Measurements from ENCODE around the gene KRTAP20-1. TPM values are rescaled to one million over a fixed set of nuclear protein-coding genes. Genes with fewer than 3 reads are reported as not detected.

Gene KRTAP20-1, protein sequence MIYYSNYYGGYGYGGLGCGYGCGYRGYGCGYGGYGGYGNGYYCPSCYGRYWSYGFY
- not detected for total RNA-seq

DNA sequence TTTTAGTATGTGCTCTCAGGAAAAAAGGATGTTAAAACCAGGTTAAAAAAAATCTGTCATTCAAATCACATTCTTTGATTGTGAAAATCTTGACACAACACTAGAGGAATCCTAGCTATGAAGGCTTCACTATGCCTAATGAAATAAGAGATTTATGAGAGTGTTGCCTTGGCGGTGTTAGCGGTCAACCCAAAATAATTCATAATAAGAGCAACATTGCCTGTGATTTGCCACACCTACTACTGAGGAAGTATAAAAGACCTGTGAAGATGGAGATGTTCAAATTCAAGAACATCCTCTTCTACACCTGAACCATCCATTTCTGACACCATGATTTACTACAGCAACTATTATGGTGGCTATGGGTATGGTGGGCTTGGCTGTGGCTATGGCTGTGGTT is at the start of gene KRTAP20-1:
TSS of gene KRTAP20-1 (plus strand) at position 301 of the 400 bp plus-strand sequence. CDS start at position 331, 30 bp downstream.
- DNase-seq (ENCODE audit: low spot score) (no peak), ATAC-seq (no peak)

DNA sequence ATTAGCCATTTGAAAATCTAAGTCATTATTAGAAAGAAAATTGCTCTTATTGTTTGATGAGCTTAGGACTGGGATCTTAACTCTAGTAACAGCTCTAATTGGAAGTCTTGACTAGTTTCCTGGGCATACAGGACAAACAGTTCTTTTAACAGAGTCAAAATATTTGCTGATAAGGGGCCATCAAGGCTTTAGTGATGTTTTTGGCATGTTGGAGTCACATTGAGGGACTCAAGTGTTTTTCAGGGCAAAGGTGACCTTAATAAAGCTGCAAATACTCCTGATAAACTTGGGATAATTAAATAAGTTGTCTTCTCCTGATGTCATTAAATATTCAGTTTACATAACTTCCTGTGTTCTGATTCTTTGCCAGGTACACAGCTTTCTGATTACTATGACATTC is 48.6 kb upstream of the KRTAP20-1 start:
- ATAC-seq (no peak), DNase-seq (ENCODE audit: low spot score) (no peak)

DNA sequence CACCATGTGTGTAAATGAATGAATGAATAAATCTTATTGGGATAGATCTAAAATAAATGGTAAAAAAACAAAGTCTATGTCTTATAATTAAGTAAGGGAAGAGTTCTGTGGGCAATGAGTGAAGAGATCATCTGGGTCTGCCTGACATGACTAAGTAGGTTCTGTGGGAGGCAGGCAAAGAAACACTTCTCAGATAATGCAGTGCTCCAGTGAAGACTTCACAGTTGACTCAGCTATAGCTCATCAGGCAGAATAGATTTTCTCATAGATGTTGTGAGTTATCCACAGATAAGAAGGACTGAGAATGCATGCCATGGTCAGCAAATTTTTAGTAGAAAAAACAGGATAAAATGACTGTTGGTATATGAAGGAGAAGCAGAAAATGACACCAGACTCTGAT is 38.5 kb upstream of the KRTAP20-1 start:
- DNase-seq (ENCODE audit: low spot score) (no peak), ATAC-seq (no peak)

DNA sequence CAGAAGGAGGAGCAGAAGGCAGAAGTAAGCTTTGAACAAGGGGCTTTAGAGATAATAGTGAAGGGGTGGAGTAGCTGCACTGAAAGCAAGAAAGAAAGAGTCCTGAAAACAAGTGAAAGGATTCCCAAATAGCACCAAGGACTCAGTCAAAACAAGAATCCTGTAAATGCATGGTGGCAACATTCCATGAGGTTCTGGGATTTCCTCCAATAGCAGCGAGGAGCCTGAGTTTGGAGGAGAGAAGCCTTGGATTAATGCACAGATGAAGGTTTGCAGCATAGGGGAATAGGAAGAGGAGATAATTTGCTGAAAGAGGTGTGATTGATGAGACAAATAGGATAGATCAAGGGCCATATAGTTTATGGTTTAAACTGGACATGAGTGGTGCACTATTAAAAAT is 36.9 kb upstream of the KRTAP20-1 start:
- no peak for ATAC-seq
- DNase-seq (ENCODE audit: low spot score) = no peak

DNA sequence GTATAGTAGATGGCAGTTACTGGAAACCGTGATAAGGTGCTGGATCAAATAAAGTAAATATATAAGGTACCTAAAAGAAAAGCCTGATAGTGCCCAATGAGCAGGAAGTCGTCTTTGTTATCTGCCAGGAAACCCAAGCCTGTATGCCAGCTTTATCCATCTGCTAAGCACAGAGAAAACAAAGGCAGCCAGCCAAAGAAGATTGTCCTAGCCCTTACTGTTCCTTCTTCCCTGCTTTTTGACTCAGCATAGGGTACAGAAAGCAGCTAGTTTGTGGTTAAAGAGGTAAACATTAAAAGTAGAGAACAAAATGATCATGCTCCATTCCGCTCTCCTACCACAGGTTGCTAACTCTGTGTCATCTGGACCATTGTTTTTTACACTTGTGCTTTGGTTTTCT is 36.1 kb upstream of the KRTAP20-1 start:
- DNase-seq (ENCODE audit: low spot score) (no peak), ATAC-seq (no peak)

DNA sequence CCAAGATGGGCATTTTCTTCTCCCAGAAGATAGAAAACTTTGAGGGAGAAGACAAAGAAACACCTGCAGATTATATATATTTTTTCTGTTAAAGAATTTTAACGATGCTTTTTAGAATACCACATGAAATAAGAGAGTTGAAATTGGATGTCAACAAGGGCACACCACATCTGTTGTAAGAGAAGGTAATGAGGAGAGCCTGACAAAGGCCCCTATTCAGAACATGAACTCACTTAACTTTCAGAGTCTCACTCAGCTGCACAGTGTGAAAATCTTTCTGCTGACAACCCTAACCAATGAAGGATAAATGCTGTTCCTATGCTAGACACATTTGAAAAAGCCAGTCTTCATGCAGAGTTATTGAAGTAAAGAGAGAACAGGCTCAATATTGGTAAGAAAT is 33.4 kb upstream of the KRTAP20-1 start:
- ATAC-seq (no peak), DNase-seq (ENCODE audit: low spot score) (no peak)

DNA sequence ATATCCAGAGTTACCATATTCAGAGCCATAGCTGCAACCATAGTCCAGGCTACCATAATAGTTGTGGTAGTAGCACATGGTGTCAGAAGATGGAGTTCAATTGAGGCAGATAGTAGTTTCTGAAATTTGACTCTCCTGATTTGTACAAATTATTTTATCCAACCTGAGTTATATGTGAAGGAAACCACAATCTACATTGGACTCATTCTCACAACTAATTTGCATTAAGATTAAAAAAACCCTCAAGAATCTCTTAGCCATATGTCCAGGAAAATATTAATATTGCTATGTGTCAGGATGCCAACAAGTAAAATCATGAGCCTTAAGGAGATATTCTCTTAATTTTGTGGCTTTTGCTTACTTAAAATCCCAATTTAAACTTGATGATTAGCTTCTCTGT is 25.9 kb upstream of the KRTAP20-1 start, which contains the start of gene KRTAP22-2:
TSS of gene KRTAP22-2 (minus strand) at position 101 of the 400 bp plus-strand sequence.
- no peak for ATAC-seq
- no peak for DNase-seq (ENCODE audit: low spot score)

DNA sequence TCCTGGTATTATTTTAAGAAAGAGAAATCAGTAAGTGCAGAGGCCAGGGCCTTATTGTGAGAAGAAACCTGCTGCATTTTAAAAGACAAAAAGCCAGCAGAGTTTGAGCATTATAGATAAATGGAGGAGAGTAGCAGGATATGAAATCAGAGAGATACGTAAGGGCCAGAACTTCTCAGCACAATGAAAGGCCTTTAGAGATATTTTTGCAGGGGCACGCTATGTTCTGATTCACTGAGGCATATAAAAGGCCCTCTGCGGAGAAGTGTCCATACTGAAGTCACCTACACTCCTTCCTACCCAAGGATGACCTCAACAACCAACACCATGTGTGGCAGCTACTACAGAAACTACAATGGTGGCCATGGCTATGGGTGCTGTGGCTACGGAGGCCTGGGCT is 24.1 kb upstream of the KRTAP20-1 start, which contains the start of gene KRTAP6-3:
TSS of gene KRTAP6-3 (plus strand) at position 301 of the 400 bp plus-strand sequence. CDS start at position 307, 6 bp downstream.
- DNase-seq (ENCODE audit: low spot score) = no peak
- no peak for ATAC-seq

DNA sequence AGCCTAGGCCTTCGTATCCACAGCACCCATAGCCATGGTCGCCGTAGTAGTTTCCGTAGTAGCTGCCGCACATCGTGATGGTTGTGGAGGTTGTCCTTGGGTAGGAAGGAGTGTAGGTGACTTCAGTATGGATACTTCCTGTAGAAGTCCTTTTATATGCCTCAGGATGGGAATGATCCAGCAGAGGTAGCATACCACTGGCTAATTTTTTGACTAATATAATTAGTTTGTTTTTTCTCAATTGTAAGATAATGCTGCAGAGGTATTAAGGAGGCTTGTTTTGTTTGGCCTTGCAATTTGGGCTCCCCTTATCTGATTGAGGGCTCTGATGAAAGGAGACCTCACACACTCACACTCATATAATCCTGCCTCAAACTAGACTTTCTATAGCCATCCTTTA is 17.4 kb upstream of the KRTAP20-1 start, which contains the start of gene KRTAP6-2:
TSS of gene KRTAP6-2 (minus strand) at position 101 of the 400 bp plus-strand sequence. CDS start at position 73, 28 bp downstream.
- DNase-seq (ENCODE audit: low spot score) = no peak
- ATAC-seq = no peak

DNA sequence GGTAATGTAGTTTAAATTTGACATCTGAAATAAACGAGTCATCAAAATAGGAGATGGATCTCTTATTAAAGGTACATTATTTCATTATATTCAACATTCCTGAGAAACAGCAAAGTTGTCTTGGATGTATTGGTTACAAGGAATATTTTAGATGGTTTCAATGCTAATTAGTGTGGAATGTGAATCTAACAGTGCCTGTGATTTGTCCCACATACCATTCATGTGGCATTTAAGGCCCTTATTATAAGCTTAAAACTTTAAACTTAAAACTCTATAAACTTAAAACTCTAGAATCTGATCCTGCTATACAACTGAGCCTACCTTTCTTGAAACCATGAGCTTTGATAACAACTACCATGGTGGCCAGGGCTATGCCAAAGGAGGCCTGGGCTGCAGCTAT is 15.4 kb upstream of the KRTAP20-1 start, which contains the start of gene KRTAP22-1:
TSS of gene KRTAP22-1 (plus strand) at position 301 of the 400 bp plus-strand sequence.
- DNase-seq (ENCODE audit: low spot score) (no peak), ATAC-seq (no peak)

DNA sequence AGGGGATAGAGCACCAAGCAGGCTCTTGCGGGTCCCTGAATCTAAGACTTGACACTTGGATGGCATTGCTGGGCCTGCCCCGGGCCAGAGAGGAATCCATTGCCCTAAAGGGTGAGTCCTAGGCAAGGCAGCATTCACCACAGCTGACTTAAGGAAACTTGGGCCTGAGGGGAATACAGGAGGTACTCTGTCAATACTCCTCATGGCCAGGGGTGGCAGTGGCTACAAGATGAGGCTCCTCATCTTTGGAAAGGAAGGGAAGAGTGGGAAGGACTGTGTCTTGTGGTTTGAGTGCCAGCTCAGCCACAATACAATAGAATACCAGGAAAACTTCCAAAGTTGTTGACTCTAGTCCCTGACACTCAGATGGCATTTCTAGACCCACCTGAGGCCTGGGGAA is 10.3 kb upstream of the KRTAP20-1 start:
- DNase-seq (ENCODE audit: low spot score) (no peak), ATAC-seq (no peak)

DNA sequence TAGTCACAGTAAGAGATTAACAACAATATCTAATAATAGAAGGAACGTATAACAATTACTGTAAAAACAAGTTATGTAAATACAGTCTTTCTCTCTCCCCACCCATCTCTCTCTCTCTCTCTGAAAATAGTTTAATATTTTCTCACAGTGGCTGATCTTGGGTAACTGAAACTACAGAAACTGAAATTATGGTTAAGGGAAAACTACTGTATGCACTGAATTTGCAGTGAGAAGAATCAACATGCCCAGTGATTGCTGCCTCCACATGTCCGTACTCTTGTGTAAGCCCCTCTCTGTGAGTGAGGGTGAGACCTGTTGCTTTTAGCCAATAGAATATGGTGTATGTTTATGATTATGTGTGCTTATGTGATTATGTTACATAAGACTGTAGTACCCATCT is 4.1 kb upstream of the KRTAP20-1 start:
- DNase-seq (ENCODE audit: low spot score) (no peak), ATAC-seq (no peak)

DNA sequence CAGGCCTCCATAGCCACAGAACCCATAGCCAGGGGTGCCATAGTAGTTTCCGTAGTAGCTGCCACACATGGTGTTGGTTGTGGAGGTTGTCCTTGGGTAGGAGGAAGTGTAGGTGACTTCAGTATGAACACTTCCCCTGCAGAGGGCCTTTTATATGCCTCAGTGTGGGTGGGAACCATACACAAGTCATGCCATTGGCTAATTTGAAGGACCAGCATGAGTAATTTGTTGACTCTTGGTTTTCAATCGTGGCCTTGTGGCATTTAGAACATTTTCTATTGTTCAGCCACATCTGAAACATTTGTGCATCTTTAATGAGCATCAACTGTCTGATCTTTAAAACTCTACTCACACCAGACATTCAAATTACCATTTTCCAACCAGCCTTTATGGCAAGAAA is 2.4 kb upstream of the KRTAP20-1 start, which contains the start of gene KRTAP6-1:
TSS of gene KRTAP6-1 (minus strand) at position 95 of the 400 bp plus-strand sequence. CDS start at position 69, 26 bp downstream.
- no peak for DNase-seq (ENCODE audit: low spot score)
- ATAC-seq = no peak

DNA sequence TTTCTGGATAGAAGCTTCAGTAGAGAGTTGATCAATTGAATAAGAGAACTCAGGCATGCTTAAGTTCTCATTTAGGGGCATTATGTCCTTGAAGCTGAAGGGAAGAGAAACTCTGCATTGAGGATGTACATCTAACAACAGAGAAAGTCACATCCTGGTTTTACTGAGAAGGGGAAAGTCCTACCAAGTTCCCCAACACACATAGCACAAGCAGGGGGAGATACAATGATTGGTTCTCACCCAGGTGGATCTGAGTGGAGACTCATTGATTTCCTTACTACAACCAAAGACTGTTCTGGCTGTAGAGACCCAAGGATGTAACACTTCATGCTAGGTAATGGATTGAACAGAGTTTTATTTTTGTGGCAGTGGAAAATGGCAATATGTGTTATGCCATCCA is 1.0 kb upstream of the KRTAP20-1 start:
- no peak for ATAC-seq

DNA sequence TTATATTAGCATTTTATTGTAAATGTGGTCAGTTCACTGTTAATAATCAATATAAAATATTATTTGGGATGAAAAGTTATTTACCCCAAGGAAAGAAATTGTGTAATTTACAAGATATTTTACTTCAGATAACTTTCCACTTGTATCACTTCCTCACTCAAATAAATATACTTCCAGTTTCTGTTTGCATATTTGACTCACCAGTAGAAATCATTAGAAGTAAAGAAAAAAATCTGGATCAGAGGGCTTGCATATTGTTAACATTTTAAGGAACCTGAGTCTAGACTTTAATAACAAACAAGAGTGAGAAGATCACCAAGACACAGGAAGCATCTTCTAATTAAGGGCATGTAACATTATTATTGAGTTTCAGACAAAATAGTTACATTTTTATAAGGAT is 3.9 kb downstream of the KRTAP20-1 start:
- ATAC-seq = no peak
- no peak for DNase-seq (ENCODE audit: low spot score)

More for the DNA sequence above, 1.0 kb upstream of the KRTAP20-1 start:
- DNase-seq (ENCODE audit: low spot score) = no peak

DNA sequence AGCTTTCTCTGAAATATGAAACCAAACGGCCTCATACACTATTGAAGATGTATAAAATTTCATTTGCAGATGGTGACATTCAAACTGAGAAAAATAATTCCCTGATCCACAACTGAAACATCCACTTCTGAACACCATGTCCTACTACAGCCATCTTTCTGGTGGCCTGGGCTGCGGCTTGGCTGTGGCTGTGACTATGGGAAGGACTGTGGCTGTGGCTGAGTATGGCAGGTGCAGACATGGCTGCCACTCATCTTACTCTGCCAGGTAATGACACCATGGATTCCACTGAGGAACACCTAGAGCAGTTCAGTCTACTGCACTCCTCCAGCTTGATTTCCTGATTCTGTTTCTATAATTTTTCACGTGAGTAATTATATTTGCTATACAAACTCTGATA is 4.3 kb downstream of the KRTAP20-1 start, which contains the start of gene KRTAP20-4:
TSS of gene KRTAP20-4 (plus strand) at position 106 of the 400 bp plus-strand sequence.
- ATAC-seq (no peak), DNase-seq (ENCODE audit: low spot score) (no peak)

DNA sequence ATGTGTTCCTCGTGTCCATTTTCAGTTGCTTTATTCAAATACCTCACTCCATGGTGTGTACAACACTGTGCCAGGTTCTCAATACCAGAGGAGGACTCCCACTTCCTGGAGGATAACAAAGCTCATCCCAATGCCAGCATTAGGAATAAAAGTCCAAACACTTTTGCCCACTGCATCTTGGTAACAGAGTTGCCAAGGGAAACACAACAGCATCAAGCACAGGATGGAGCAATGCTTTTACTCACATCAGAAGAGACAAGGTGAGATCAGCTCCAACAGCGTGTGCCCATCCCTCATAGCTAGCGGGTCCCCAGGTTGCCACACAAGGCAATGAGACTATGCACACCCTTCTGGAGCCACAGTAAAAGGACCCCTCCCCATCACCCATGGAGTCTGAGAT is 7.1 kb downstream of the KRTAP20-1 start:
- ATAC-seq = no peak
- DNase-seq (ENCODE audit: low spot score) = no peak

DNA sequence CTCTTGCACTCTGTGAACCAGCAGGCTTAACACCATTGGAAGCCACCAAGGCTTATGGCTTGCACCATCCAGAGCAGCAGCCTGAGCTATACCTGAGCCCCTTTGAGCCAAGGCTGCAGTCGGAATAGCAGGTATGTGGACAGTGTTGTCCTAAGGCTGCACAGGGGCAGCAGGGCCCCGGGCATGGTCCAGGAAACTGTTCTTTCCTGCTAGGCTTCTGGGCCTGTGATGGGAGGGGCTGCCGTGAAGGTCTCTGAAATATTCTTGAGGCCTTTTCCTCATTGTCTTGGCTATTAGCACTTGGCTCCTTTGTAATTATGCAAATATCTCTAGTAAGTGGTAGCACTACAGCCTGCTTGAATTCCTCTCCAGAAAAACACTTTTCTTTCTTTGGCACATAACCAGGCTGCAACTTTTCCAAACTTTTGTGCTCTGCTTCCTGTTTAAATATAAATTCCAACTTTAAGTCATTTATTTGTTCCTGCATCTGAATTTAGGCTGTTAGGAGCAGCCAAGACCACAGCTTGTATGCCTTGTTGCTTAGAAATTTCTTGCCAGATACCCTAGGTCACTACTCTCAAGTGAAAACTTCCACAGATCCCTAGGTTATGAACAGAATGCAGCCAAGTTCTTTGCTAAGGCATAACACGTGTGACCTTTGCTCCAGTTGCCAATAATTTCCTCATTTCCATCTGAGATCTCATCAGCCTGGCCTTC is 9.4 kb downstream of the KRTAP20-1 start:
- ATAC-seq (no peak), DNase-seq (ENCODE audit: low spot score) (no peak)

DNA sequence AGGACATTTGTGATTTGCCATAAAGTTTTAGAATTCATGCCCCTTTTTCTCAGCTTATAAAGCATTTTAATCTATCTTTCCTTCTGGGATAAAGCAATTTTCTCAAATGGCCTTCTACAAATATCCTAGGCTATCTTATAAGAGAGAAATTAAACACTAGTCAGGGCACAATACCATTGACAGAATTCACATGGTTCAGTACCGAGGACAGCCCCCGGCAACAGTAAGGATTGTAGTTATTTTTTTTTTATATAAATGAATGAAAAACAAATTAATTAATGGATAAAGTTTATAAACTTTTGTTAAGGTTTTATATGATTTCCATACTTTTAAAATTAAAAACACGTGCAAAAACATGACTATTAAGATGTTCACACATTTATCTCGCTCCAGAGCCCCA is 11.9 kb downstream of the KRTAP20-1 start:
- ATAC-seq (no peak), DNase-seq (ENCODE audit: low spot score) (no peak)

DNA sequence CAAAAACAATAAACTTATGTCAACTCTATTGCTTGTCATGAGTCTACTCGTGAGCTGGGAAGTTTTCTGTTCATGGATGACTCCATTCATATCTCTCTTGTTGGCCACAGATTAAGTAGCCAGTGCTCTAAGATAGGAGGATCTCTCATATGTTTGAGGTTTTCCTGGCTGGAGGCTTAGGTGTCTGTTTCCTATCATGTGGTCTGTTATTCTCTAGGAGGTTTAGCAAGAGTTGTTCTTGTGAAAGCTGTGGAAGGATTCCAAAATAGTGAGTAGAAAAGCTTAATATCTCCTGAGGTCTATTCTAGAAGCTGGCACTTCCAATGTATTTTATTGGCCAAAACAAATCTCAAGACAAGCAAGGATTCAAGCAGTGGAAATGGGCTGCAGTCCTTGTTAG is 13.0 kb downstream of the KRTAP20-1 start:
- ATAC-seq (no peak), DNase-seq (ENCODE audit: low spot score) (no peak)

DNA sequence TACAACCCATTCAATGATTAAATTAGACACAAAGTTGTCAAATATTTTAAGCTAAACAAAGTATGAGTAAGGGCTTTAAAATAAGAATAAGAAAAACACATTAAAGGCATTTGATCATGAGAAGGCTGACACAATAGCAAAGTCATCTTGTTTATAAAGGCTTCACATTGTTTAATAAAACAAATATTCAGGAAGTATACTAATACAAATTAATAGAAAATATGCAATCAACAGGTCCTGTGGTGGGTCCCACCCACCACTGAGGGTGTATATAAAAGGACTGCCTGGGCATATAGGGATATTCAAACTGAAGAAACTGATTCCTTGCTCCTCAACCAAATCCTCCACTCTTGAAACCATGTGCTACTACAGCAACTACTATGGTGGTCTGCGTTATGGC is 18.7 kb downstream of the KRTAP20-1 start, which contains the start of gene KRTAP20-2:
TSS of gene KRTAP20-2 (plus strand) at position 301 of the 400 bp plus-strand sequence. CDS start at position 359, 58 bp downstream.
- ATAC-seq (no peak), DNase-seq (ENCODE audit: low spot score) (no peak)

DNA sequence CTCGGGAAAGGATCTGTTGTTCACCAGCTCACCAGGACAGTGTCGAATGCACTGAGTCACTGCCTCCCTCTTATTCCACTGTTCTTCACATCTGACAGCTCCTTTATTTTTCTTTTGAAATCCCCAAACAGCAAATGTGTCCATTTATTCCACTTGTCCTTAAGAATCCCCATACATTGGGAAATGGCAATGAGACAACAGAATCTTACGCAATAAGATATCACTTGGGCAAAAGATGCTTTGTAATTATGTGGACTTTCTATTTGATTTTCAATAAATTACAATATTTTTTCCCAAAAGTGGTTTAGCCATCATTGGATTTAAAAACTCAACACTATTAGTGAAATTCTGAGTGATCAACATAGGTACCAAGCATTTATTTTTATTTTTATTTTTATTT is 22.5 kb downstream of the KRTAP20-1 start:
- DNase-seq (ENCODE audit: low spot score) (no peak), ATAC-seq (no peak)
